Neural crest cell (in vitro differentiated cells): ENCODE data around the gene PLCL2. TPM values are rescaled to one million over a fixed set of nuclear protein-coding genes. Genes with fewer than 3 reads are reported as not detected.

Experiments
- DNase-seq: peaks from one replicate; pipeline ENCODE4 v3.0.0; 2021; ENCODE audit warnings: low read depth, mixed read lengths, low spot score
- H3K27ac Mint-ChIP-seq: one replicate; pipeline ENCODE4 v1.8.0; 2021; ENCODE audit warnings: mild to moderate bottlenecking, mixed read lengths; ENCODE audit not compliant: unreplicated experiment
- H3K27me3 Mint-ChIP-seq: 2 replicates; pipeline ENCODE4 v1.8.0; 2021; ENCODE audit warnings: low read depth, mild to moderate bottlenecking, mixed read lengths
- H3K36me3 Mint-ChIP-seq: 2 replicates; pipeline ENCODE4 v1.8.0; 2021; ENCODE audit warnings: low read depth, mild to moderate bottlenecking, mixed read lengths
- H3K4me1 Mint-ChIP-seq: 2 replicates; pipeline ENCODE4 v1.8.0; 2021; ENCODE audit warnings: mixed read lengths
- H3K4me3 Mint-ChIP-seq: one replicate; pipeline ENCODE4 v1.8.0; 2021; ENCODE audit warnings: mild to moderate bottlenecking, mixed read lengths
- H3K9me3 Mint-ChIP-seq: 2 replicates; pipeline ENCODE4 v1.8.0; 2021; ENCODE audit warnings: mixed read lengths
- total RNA-seq: library from RNA; stranded (reverse); gene quantifications from 2 replicates; pipeline ENCODE4 v1.2.1, GENCODE V29; 2021
- TF ChIP-seq, protein P1 (sequence below): fragments of 200-600 bp; sonication (generic); conservative IDR thresholded peaks from 2 replicates; pipeline ENCODE4 v1.5.0; 2021; ENCODE audit warnings: antibody characterized with exemption, mild to moderate bottlenecking

PLCL2 gene
- total RNA-seq, 1 donor from 2014 or later: 10.5 TPM

DNA sequence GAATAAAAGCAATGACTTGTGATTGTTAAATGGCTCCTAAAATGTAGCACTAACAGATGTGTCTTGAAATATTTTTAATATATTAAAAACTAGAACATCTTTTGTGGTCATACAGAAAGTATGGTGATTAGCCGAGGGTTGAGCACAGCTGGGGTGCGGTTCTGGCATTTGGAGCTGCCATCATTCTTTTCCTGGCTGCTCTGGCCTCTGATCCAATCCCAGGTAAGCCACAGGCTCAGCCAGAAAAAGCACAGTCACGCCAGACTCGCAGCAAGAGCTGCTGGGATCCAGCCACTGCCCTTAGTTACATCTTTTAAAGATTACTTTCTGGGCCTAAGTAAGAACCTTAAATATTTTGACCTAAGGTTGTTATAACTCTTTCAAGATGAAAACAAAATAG is 196.8 kb downstream of the PLCL2 start:
- no peaks in the 10 kb centered on the region for H3K27me3 Mint-ChIP-seq
- H3K36me3 Mint-ChIP-seq: peaks cover 17% of the 10 kb centered on the region
- H3K27ac Mint-ChIP-seq: no peak overlapping the region
- no peak overlapping the region for H3K4me3 Mint-ChIP-seq
- H3K9me3 Mint-ChIP-seq: peaks cover 7% of the 10 kb centered on the region
- DNase-seq: no peak
- TF ChIP-seq, protein P1, sequence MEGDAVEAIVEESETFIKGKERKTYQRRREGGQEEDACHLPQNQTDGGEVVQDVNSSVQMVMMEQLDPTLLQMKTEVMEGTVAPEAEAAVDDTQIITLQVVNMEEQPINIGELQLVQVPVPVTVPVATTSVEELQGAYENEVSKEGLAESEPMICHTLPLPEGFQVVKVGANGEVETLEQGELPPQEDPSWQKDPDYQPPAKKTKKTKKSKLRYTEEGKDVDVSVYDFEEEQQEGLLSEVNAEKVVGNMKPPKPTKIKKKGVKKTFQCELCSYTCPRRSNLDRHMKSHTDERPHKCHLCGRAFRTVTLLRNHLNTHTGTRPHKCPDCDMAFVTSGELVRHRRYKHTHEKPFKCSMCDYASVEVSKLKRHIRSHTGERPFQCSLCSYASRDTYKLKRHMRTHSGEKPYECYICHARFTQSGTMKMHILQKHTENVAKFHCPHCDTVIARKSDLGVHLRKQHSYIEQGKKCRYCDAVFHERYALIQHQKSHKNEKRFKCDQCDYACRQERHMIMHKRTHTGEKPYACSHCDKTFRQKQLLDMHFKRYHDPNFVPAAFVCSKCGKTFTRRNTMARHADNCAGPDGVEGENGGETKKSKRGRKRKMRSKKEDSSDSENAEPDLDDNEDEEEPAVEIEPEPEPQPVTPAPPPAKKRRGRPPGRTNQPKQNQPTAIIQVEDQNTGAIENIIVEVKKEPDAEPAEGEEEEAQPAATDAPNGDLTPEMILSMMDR: no peak
- no peaks in the 10 kb centered on the region for H3K4me1 Mint-ChIP-seq

DNA sequence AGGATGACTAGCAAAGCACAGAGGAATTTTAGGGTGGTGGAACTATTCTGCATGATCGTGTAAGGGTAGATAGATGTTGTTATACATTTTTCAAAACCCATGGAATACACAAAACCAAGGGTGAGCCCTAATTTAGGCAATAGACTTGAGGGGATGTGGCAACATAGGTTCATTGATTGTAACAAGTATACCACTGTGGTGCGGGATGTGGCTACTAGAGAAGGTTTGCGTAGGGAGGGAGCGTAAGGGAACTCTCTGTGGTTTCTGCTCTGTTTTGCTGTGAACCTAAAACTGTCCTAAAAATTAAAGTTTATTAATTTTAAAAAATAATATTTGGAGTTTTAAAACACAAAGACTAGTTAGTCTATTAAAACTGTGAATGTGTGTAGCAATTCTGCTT is 202.8 kb downstream of the PLCL2 start:
- Mint-ChIP-seq H3K27ac (no peak overlapping the region), H3K4me1 (no peaks in the 10 kb centered on the region), H3K27me3 (no peaks in the 10 kb centered on the region), H3K4me3 (no peak overlapping the region), H3K9me3 (peaks cover 11% of the 10 kb centered on the region), H3K36me3 (peaks cover 18% of the 10 kb centered on the region)
- TF ChIP-seq, protein P1: no peak
- DNase-seq: no peak

DNA sequence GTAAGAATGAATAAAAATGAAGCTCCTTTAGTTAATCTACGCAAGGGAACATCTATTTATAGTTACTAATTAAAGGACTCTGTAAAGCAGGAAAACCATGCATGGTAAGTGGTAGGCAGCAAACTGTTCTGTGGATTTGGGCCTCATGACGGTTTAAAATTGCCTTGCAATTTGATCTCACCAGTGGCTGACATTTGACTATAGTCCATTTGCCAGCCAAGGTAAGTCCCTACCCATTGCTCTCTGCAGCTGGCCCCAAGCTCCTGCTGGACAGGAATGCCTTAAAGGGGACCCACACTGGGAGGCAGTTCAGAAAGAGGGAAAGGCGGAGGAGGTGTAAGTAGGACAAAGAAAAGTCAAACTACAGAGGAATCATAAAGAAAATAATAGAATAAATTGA is 203.3 kb downstream of the PLCL2 start:
- DNase-seq: no peak
- H3K4me3 Mint-ChIP-seq: no peak overlapping the region
- TF ChIP-seq, protein P1: no peak
- H3K9me3 Mint-ChIP-seq: peaks cover 8% of the 10 kb centered on the region
- no peaks in the 10 kb centered on the region for H3K4me1 Mint-ChIP-seq
- no peak overlapping the region for H3K27ac Mint-ChIP-seq
- peaks cover 15% of the 10 kb centered on the region for H3K36me3 Mint-ChIP-seq
- H3K27me3 Mint-ChIP-seq: no peaks in the 10 kb centered on the region

DNA sequence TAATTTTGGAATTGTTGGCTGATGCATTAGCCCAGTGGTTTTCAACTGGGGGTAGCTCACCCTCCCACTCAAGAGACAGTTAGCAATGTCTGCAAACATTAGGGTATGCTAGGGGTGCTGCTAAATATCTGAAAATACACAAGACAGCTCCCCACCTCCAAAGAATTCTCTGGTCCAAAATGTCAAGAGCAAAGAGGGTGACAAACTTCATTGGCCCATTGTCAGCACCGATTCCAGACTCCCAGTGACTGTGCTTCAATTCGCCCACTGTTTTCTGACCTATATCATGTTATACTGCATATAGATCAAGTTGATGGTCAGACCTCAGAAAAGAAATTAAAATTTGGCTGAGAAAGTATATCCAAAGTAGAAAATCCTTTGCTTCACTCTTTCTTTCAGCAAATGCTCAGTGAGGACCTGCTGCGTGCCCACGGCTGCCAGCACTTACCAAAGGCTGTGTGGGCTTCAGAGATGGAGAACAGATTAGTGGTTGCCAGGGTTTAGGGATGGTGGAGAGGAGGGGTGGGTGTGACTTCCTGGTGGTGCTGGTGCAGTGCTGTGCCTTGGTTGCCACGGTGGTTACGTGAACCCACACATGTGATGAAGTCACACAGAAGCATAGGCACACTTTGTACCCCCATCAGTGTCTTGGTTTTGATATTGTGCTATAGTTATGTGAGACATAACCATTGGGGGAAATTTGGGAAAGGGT is 204.0 kb downstream of the PLCL2 start:
- Mint-ChIP-seq H3K4me3 (no peak overlapping the region), H3K27me3 (no peaks in the 10 kb centered on the region), H3K9me3 (peaks cover 4% of the 10 kb centered on the region), H3K27ac (no peak overlapping the region), H3K36me3 (peaks cover 9% of the 10 kb centered on the region), H3K4me1 (no peaks in the 10 kb centered on the region)
- TF ChIP-seq, protein P1: no peak
- DNase-seq: no peak

DNA sequence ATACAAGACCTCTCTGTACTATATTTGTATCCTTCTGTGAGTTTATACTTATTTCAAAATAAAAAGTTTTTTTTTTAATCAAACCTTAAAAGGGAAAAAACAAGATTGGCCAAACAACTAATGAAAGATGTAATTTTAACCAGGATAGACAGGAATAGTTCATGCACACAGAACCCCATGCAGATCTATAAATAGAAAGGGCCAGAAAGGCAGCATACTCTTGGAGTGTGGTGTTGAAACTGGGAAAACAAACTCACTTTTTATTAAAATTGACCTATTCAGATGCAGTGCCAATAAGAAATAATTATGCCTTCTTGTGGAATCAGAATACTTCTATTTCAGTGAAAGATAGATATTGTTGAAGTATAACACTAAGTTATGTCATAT is 204.6 kb downstream of the PLCL2 start:
- Mint-ChIP-seq H3K4me1 (no peaks in the 10 kb centered on the region), H3K27ac (no peak overlapping the region), H3K36me3 (peaks cover 9% of the 10 kb centered on the region), H3K4me3 (no peak overlapping the region), H3K9me3 (peaks cover 4% of the 10 kb centered on the region), H3K27me3 (no peaks in the 10 kb centered on the region)
- DNase-seq: no peak
- TF ChIP-seq, protein P1: no peak
